Panc1 (cell line): ENCODE measurements around the gene TPCN1.

ENCODE experiments used
- POLR2AphosphoS5 ChIP-seq: IDR thresholded peaks from 2 replicates; pipeline ENCODE4 v1.6.1; 2012; ENCODE audit warnings: mild to moderate bottlenecking, low read depth, low read length, moderate library complexity
- REST ChIP-seq, 2 experiments: IDR thresholded peaks; 2 replicates each; pipeline ENCODE4 v1.6.1; 2011 to 2012; ENCODE audit warnings: low read depth in 2 of 2, control low read depth in 1 of 2, low read length in 1 of 2, mild to moderate bottlenecking in 1 of 2, moderate library complexity in 1 of 2; ENCODE audit not compliant: insufficient read depth in 1 of 2
- SIN3A ChIP-seq: IDR thresholded peaks from 2 replicates; pipeline ENCODE4 v1.6.1; 2012; ENCODE audit warnings: low read depth, mild to moderate bottlenecking, low read length, moderate library complexity, borderline replicate concordance; ENCODE audit not compliant: insufficient read depth
- TCF7L2 ChIP-seq: IDR thresholded peaks from 2 replicates; pipeline ENCODE4 v1.6.1; 2011; ENCODE audit warnings: mild to moderate bottlenecking, low read depth, low read length, inconsistent platforms
- TF ChIP-seq, protein P1 (sequence below): fragments of 450-650 bp; IDR thresholded peaks from 2 replicates; pipeline ENCODE4 v1.5.1; 2017; ENCODE audit warnings: mild to moderate bottlenecking

- TF ChIP-seq, protein P1, sequence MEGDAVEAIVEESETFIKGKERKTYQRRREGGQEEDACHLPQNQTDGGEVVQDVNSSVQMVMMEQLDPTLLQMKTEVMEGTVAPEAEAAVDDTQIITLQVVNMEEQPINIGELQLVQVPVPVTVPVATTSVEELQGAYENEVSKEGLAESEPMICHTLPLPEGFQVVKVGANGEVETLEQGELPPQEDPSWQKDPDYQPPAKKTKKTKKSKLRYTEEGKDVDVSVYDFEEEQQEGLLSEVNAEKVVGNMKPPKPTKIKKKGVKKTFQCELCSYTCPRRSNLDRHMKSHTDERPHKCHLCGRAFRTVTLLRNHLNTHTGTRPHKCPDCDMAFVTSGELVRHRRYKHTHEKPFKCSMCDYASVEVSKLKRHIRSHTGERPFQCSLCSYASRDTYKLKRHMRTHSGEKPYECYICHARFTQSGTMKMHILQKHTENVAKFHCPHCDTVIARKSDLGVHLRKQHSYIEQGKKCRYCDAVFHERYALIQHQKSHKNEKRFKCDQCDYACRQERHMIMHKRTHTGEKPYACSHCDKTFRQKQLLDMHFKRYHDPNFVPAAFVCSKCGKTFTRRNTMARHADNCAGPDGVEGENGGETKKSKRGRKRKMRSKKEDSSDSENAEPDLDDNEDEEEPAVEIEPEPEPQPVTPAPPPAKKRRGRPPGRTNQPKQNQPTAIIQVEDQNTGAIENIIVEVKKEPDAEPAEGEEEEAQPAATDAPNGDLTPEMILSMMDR: no peak
- TF ChIP-seq REST (IDR thresholded peaks at IDR 0.05; ENCODE audit: insufficient read depth in 1 of 2, low read depth in 2 of 2, low read length in 1 of 2) (no peak), TCF7L2 (no peak), POLR2AphosphoS5 (no peak), SIN3A (no peak)
These were observed 40.9 kb upstream of the TPCN1 start for GRCh38 chr12:113180333-113180732.
